HG03045 (cell line): Measurements from ENCODE around the gene AUH.
"Not testable (repeated sequence)": the region's sequence is repeated elsewhere in the genome, so short reads cannot be mapped to it uniquely, and the experiment has no call there.

Experiments
- ATAC-seq: cut with Tn5 transposase; IDR thresholded peaks from one replicate; pipeline ENCODE4 v1.9.1; 2021; ENCODE audit warnings: mild to moderate bottlenecking, moderate library complexity; ENCODE audit not compliant: unreplicated experiment

AUH gene

GRCh38 chr9:91382298-91382697 is 20.6 kb upstream of the AUH start:
- no peak for ATAC-seq

GRCh38 chr9:91379426-91379825 is 17.7 kb upstream of the AUH start:
- ATAC-seq: no peak

GRCh38 chr9:91378695-91379127 is 17.0 kb upstream of the AUH start:
- no peak for ATAC-seq

GRCh38 chr9:91378054-91378453 is 16.3 kb upstream of the AUH start:
- ATAC-seq: not testable (repeated sequence)

DNA sequence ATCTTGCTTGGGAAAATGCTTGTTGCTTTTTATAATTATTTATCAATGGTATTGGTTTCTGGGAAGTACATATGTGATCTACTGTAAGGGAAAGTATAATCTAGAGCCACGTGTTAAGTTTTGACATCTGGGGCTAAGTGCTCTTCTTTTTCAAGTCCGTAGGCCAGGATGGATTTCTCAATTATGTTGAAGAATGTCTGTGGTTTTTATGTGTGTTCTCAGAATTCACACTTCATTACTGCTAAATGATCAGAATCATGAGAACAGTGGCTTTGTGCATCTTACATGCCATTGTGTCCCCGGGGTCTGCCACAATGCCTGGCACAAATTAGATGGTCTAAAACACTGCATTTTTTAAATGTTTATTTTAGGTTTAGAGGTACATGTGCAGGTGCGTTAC is 14.5 kb upstream of the AUH start:
- no peak for ATAC-seq

GRCh38 chr9:91374939-91375338 is 13.2 kb upstream of the AUH start:
- ATAC-seq: no peak

- ATAC-seq: no peak
Observed at GRCh38 chr9:91371894-91372293, 10.2 kb upstream of the AUH start.

- ATAC-seq: not testable (repeated sequence)
Observed at GRCh38 chr9:91370006-91370405, 8.3 kb upstream of the AUH start.

GRCh38 chr9:91364702-91365101 is 3.0 kb upstream of the AUH start:
- no peak for ATAC-seq

GRCh38 chr9:91364005-91364404 is 2.3 kb upstream of the AUH start:
- ATAC-seq: no peak

- ATAC-seq: no peak
Observed at GRCh38 chr9:91362051-91362611, 413 bp upstream of the AUH start.

DNA sequence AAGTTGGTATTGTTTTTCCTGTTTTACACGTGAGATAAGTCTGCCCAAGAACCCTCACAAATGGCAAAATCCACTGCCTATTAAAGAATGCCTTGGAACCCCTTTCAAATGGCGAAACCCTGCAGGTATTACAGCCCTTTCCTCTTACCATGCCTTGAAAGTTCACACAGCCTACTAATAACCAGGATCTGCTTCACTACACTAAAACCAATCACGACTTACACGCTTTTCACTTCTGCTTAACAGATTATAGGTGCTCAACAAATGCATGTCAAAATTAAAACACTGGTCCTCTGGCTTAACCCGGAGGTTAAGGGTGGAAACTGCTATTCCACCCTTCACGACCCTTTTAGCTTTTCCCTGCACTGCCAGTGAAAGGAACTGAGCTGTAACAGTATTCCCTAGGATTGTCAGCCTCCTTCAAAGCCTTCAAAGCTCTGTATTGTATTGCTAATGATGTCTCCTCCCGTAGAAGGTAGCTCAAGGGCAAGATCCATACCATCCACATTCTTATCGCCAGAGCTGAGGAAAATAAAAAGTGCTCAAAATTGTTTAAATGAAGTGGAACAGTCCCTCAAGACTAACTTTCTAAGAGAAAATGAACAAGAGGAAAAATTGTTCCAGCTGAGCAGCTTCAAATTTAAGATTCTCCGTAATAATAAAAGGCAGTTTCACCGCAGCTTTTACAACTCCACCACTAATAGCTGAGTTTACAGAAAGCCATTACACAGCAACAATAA is 997 bp downstream of the AUH start:
- no peak for ATAC-seq

DNA sequence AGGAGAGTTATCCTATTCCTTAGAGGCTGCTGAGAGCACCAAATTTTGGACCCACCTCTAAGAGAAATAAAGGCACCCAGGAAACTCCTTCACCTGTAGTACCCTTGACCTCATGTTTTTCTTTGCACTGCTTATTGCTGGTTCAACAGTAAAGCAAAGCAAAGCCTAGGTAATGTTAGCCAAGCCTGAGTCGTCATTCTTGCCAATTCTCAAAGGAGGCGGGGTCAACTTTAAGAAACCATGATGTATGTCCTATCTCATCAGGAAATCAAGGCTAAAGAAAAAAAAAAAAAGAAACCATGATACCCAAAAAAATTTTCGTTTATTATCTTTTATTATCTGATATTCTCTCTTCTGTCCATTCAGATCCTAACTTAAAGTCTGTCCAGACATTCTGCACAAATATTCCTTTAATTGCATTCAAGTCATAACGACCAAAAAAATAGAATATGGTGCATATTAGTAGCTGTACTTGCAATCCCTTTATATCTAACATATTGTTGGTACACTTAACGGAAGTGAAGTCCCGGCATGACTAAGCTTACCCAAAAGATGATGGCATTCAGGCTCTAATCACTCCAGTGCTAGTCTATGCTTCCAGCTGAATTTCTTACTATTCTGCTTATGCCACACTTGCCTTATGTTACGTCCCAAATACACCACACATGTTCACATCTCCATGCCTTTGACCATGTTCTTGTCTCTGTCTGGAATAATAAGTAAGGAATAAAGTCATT is 1.8 kb downstream of the AUH start:
- ATAC-seq: no peak

GRCh38 chr9:91359083-91359482 is 2.6 kb downstream of the AUH start:
- ATAC-seq: no peak

GRCh38 chr9:91354881-91355280 is 6.8 kb downstream of the AUH start:
- no peak for ATAC-seq

DNA sequence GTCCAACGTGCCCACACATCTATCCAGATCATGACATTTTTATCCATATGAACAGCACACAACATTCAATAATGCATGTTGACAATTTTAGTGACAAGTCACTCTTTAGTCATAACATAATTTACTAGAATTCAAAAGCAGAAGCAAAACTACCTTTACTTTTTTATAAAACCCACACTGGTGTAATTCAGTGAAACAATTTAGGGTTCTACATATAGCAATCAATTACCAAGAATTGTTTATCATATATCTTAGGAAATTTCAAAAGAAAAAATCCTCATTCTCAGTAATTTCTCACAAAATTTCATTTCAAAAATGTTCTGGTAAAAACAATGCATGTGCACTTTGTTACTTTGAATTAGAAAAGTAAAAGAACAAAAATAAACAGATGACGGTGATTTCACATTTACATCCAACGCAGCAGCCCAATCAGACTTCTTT is 12.6 kb downstream of the AUH start:
- ATAC-seq: no peak

- no peak for ATAC-seq
Observed at GRCh38 chr9:91348191-91348807, 13.4 kb downstream of the AUH start.

DNA sequence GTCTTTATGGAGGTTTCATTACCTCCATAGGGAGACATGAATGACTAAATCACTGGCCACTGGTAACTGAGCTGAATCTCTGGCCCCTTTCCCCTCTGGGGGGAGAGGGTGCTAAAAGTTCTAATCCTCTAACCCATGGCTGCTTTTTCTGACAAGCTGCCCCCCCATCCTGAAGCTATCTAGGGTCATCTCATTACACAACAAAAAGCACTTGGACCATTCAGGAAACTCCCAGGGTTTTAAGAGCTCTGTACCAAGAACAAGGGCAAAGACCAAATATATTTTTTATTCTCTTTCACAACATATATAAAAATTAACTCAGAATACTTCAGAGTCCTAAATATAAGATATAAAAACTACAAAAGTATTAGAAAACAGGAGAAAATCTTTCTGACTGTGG is 14.3 kb downstream of the AUH start:
- no peak for ATAC-seq

DNA sequence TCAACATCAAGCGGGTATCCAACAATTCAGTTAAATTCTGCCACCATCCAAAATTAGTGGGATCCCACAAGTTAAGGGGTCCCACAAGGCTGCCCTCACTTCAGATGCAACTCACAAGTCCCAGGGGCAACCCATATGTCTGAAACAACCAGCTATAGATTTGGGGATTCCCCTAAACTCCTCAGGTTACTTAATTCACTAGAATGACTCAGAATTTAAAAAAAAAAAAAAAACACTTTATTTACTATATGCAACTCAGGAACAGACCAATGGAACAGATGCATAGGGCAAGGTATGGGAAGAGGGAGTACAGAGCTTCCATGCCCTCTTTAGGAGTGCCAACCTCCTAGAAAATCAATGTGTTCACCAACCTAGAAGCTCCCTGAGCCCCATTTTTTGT is 15.1 kb downstream of the AUH start:
- no peak for ATAC-seq

GRCh38 chr9:91345978-91346377 is 15.7 kb downstream of the AUH start:
- ATAC-seq: no peak

DNA sequence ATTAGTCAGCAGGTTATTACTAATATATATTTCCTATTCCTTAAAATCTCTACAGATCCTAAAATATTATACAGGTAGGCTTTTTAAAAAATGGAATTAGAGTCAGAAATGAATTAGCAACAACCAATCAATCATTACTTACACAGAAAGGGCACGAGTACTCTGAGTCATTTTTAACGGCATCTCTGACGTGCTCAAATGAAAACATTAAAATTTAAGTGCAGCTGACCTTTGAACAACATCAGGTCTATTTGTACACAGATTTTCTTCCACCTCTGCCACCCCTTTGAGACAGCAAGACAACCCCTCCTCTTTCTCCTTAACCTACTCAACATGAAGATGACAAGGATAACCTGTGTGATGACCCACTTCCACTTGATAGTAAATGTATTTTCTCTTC is 19.1 kb downstream of the AUH start:
- ATAC-seq: no peak

DNA sequence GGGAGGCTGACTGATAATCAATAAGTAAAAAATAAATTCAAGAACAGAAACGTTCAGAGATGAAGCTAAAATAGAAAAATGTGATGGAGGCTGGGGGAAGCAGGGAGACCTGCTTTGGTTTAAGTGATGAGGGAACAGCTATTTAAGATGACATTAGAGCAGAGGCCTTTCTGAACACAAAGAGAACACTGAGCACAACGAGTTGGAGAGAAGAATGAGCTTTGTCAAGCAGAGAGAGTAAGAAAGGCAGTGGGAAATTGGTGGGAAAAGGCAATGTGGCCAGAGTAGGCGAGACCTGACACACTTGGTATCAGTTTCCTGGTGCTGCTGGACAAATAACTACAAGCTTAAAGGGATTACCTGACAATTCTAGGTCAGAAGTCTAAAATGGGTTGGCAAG is 20.0 kb downstream of the AUH start:
- no peak for ATAC-seq
